Measurements from ENCODE around the gene NXF1.

NXF1 gene

DNA sequence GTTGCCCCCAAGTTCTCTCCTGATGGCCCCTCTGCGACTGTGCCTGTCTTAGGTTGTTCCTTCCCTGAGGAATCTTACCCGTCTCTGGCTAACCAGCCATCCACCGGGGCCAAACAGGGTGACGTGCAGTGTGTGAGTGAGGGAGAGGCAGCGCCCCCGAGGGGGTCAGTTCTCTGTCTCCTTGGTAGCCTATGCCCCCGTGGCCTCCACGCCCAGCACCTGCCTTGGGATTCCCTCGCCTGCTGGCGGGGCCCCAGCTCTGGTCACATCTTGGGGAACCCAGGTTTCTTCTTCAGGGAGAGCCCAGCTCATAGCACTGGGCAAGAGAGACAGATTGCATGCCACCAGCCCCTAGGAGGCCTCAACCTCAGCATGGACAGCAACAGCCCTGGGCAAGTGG lies 5.8 kb downstream of the NXF1 start:
- no peaks in the 10 kb centered on the region for H3K9me3 ChIP-seq (ENCODE audit: insufficient read depth, low read length)
- TF ChIP-seq EZH2phosphoT487 (conservative IDR thresholded peaks at IDR 0.05; ENCODE audit: low read length): no peak
- TF ChIP-seq, protein P1, sequence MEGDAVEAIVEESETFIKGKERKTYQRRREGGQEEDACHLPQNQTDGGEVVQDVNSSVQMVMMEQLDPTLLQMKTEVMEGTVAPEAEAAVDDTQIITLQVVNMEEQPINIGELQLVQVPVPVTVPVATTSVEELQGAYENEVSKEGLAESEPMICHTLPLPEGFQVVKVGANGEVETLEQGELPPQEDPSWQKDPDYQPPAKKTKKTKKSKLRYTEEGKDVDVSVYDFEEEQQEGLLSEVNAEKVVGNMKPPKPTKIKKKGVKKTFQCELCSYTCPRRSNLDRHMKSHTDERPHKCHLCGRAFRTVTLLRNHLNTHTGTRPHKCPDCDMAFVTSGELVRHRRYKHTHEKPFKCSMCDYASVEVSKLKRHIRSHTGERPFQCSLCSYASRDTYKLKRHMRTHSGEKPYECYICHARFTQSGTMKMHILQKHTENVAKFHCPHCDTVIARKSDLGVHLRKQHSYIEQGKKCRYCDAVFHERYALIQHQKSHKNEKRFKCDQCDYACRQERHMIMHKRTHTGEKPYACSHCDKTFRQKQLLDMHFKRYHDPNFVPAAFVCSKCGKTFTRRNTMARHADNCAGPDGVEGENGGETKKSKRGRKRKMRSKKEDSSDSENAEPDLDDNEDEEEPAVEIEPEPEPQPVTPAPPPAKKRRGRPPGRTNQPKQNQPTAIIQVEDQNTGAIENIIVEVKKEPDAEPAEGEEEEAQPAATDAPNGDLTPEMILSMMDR (IDR thresholded peaks at IDR 0.05; ENCODE audit: insufficient read depth, low read length, poor library complexity, severe bottlenecking): no peak
- no peak overlapping the region for H3K9ac ChIP-seq (ENCODE audit: low read length)
- H4K20me1 ChIP-seq (ENCODE audit: low read depth, low read length): no peaks in the 10 kb centered on the region
- H3K9me2 ChIP-seq (replicated peaks; ENCODE audit: insufficient read depth, low read length): no peaks in the 10 kb centered on the region
- no peaks in the 10 kb centered on the region for H3K27me3 ChIP-seq (ENCODE audit: low read length)
- H3K4me3 ChIP-seq (ENCODE audit: insufficient read depth, low read length, poor library complexity, severe bottlenecking): no peak overlapping the region
- H3K79me2 ChIP-seq (ENCODE audit: insufficient read depth, low read length): peaks cover 13% of the 10 kb centered on the region
- H3K36me3 ChIP-seq (ENCODE audit: low read length): peaks cover 10% of the 10 kb centered on the region
- no peak overlapping the region for H2AFZ ChIP-seq (ENCODE audit: low read depth, low read length, severe bottlenecking)
- H3F3A ChIP-seq (ENCODE audit: insufficient read depth): no peaks in the 10 kb centered on the region
- no peak overlapping the region for H3K4me2 ChIP-seq (ENCODE audit: low read depth, low read length, poor library complexity, severe bottlenecking)
- H3K27ac ChIP-seq (ENCODE audit: low read depth, low read length): no peak overlapping the region

GRCh38 chr11:62796281-62796680 lies 9.0 kb downstream of the NXF1 start:
- H3K79me2 ChIP-seq (ENCODE audit: insufficient read depth, low read length): peaks cover 5% of the 10 kb centered on the region
- no peaks in the 10 kb centered on the region for H3K27me3 ChIP-seq (ENCODE audit: low read length)
- no peak overlapping the region for H3K4me3 ChIP-seq (ENCODE audit: insufficient read depth, low read length, poor library complexity, severe bottlenecking)
- H3K27ac ChIP-seq (ENCODE audit: low read depth, low read length): no peak overlapping the region
- H3F3A ChIP-seq (ENCODE audit: insufficient read depth): peaks cover 10% of the 10 kb centered on the region
- no peak overlapping the region for H3K9ac ChIP-seq (ENCODE audit: low read length)
- no peak for TF ChIP-seq EZH2phosphoT487 (conservative IDR thresholded peaks at IDR 0.05; ENCODE audit: low read length)
- TF ChIP-seq, protein P1 (IDR thresholded peaks at IDR 0.05; ENCODE audit: insufficient read depth, low read length, poor library complexity, severe bottlenecking): no peak
- no peaks in the 10 kb centered on the region for H4K20me1 ChIP-seq (ENCODE audit: low read depth, low read length)
- H3K9me2 ChIP-seq (replicated peaks; ENCODE audit: insufficient read depth, low read length): no peaks in the 10 kb centered on the region
- no peak overlapping the region for H2AFZ ChIP-seq (ENCODE audit: low read depth, low read length, severe bottlenecking)
- peaks cover 19% of the 10 kb centered on the region for H3K36me3 ChIP-seq (ENCODE audit: low read length)
- no peak overlapping the region for H3K4me2 ChIP-seq (ENCODE audit: low read depth, low read length, poor library complexity, severe bottlenecking)
- no peaks in the 10 kb centered on the region for H3K9me3 ChIP-seq (ENCODE audit: insufficient read depth, low read length)

- peaks cover 19% of the 10 kb centered on the region for H3K36me3 ChIP-seq (ENCODE audit: low read length)
- TF ChIP-seq, protein P1 (IDR thresholded peaks at IDR 0.05; ENCODE audit: insufficient read depth, low read length, poor library complexity, severe bottlenecking): no peak
- TF ChIP-seq EZH2phosphoT487 (conservative IDR thresholded peaks at IDR 0.05; ENCODE audit: low read length): no peak
- H3K27ac ChIP-seq (ENCODE audit: low read depth, low read length): no peak overlapping the region
Measured at GRCh38 chr11:62794201-62794775, 11.0 kb downstream of the NXF1 start.

More at GRCh38 chr11:62794201-62794775, 11.0 kb downstream of the NXF1 start:
- no peak overlapping the region for H3K4me3 ChIP-seq (ENCODE audit: insufficient read depth, low read length, poor library complexity, severe bottlenecking)
- no peak overlapping the region for H2AFZ ChIP-seq (ENCODE audit: low read depth, low read length, severe bottlenecking)
- H4K20me1 ChIP-seq (ENCODE audit: low read depth, low read length): no peaks in the 10 kb centered on the region
- no peaks in the 10 kb centered on the region for H3K9me3 ChIP-seq (ENCODE audit: insufficient read depth, low read length)
- H3K9me2 ChIP-seq (replicated peaks; ENCODE audit: insufficient read depth, low read length): no peaks in the 10 kb centered on the region
- H3K9ac ChIP-seq (ENCODE audit: low read length): no peak overlapping the region
- peaks cover 26% of the 10 kb centered on the region for H3F3A ChIP-seq (ENCODE audit: insufficient read depth)
- H3K4me2 ChIP-seq (ENCODE audit: low read depth, low read length, poor library complexity, severe bottlenecking): no peak overlapping the region
- H3K79me2 ChIP-seq (ENCODE audit: insufficient read depth, low read length): peaks cover 19% of the 10 kb centered on the region
- no peaks in the 10 kb centered on the region for H3K27me3 ChIP-seq (ENCODE audit: low read length)

All from SU-DHL-6 (cell line).